ENCODE data around the gene ITK. TPM values are rescaled to one million over a fixed set of nuclear protein-coding genes. Genes with fewer than 3 reads are reported as not detected.

ITK gene
- total RNA-seq, 4 donors from 2014 or later, result 0.12 to 2.2 (median 0.35) TPM

- in situ Hi-C loops (cut with MboI; ENCODE audit: low sequenced_read_pairs in 4 of 4), result no loop called here
- ATAC-seq, result no peak
- Histone ChIP-seq H3K27ac (no peak overlapping the region), H3K36me3 (no peaks in the 10 kb centered on the region), H3K9me3 (no peaks in the 10 kb centered on the region), H3K4me1 (peaks cover 0 to 3% of the 10 kb centered on the region in 2 donors), H3K27me3 (no peaks in the 10 kb centered on the region), H3K4me3 (no peak overlapping the region)
- no peak for TF ChIP-seq POLR2A (IDR thresholded peaks at IDR 0.05)
- TF ChIP-seq CTCF (IDR thresholded peaks at IDR 0.05 in 4 of 5, conservative IDR thresholded peaks at IDR 0.05 in 1 of 5), result no peak
- DNase-seq, result no peak
- intact Hi-C loops (cut with DNase I; ENCODE audit: low total_unique reads), result no loop called here
Measured at GRCh38 chr5:157273131-157273556, 92.5 kb downstream of the ITK start.

- TF ChIP-seq POLR2A (IDR thresholded peaks at IDR 0.05) (no peak), CTCF (IDR thresholded peaks at IDR 0.05 in 4 of 5, conservative IDR thresholded peaks at IDR 0.05 in 1 of 5) (no peak)
- no peaks in the 10 kb centered on the region for H3K4me1 ChIP-seq
- in situ Hi-C loops (cut with MboI; ENCODE audit: low sequenced_read_pairs in 4 of 4), result no loop called here
Measured at GRCh38 chr5:157275403-157275802, 94.8 kb downstream of the ITK start.

GRCh38 chr5:157278319-157279037 lies 97.8 kb downstream of the ITK start:
- ATAC-seq (no peak), DNase-seq (no peak)
- TF ChIP-seq CTCF (IDR thresholded peaks at IDR 0.05 in 4 of 5, conservative IDR thresholded peaks at IDR 0.05 in 1 of 5), result no peak
- TF ChIP-seq POLR2A (IDR thresholded peaks at IDR 0.05), result no peak
- no peaks in the 10 kb centered on the region for H3K36me3 ChIP-seq
- no peaks in the 10 kb centered on the region for H3K27me3 ChIP-seq
- no peak overlapping the region for H3K27ac ChIP-seq
- H3K9me3 ChIP-seq, result no peaks in the 10 kb centered on the region
- intact Hi-C loops (cut with DNase I; ENCODE audit: low total_unique reads), result no loop called here
- in situ Hi-C loops (cut with MboI; ENCODE audit: low sequenced_read_pairs in 4 of 4), result no loop called here
- no peaks in the 10 kb centered on the region for H3K4me1 ChIP-seq
- H3K4me3 ChIP-seq, result no peak overlapping the region

More at GRCh38 chr5:157275403-157275802, 94.8 kb downstream of the ITK start:
- Histone ChIP-seq H3K27me3 (no peaks in the 10 kb centered on the region), H3K9me3 (no peaks in the 10 kb centered on the region), H3K4me3 (no peak overlapping the region), H3K27ac (no peak overlapping the region), H3K36me3 (no peaks in the 10 kb centered on the region)
- DNase-seq (no peak), ATAC-seq (no peak)
- intact Hi-C loops (cut with DNase I; ENCODE audit: low total_unique reads), result no loop called here

DNA sequence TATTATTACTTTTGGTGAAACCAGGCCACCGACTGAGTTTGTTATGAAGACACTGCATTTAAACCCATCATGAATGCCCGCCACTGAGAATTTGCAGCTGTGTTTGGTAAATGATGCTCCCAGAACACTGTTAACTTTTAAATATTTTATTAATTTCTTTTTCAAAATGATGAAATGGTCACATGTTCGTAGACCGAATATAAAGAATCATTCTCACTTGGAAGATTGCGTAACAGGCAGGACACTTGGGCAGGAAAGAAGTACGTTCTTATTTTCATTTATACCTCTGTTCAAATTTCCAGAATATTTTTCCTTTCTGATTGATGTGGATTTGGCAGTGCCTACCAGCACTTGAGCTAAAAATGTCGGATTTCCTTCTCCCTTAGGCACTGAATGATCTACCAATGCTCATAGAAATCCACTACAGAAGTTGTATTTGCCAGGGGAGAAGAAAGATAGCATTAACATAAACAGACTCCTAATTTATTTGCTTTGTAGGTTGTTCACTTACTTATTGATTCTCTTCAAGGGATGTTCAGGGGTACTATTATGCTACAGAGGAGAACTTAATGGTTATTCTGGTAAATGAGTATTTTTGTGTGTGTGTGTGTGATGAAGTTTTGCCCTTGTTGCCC lies 99.1 kb downstream of the ITK start:
- no peak overlapping the region for H3K27ac ChIP-seq
- TF ChIP-seq CTCF (IDR thresholded peaks at IDR 0.05 in 4 of 5, conservative IDR thresholded peaks at IDR 0.05 in 1 of 5) (no peak), POLR2A (IDR thresholded peaks at IDR 0.05) (no peak)

More for the DNA sequence above, 99.1 kb downstream of the ITK start:
- Histone ChIP-seq H3K4me3 (no peak overlapping the region), H3K9me3 (no peaks in the 10 kb centered on the region), H3K27me3 (no peaks in the 10 kb centered on the region), H3K4me1 (peaks cover 3 to 9% of the 10 kb centered on the region in 2 donors), H3K36me3 (no peaks in the 10 kb centered on the region)
- DNase-seq (no peak), ATAC-seq (no peak)
- intact Hi-C loops (cut with DNase I; ENCODE audit: low total_unique reads) (no loop called here), in situ Hi-C loops (cut with MboI; ENCODE audit: low sequenced_read_pairs in 4 of 4) (no loop called here)
